B cell (primary cell): ENCODE measurements around the gene ZNF774. TPM values are rescaled to one million over a fixed set of nuclear protein-coding genes. Genes with fewer than 3 reads are reported as not detected.

ENCODE experiments used
- ATAC-seq: fragments of 200-7000 bp; cut with Tn5 transposase; one replicate; pipeline ENCODE4 v1.10.0; 2021; ENCODE audit warnings: low read depth, mild to moderate bottlenecking, moderate number of reproducible peaks, moderate library complexity
- CTCF ChIA-PET: fragments of 350-600 bp; sonication (Branson Sonifier 250); formaldehyde crosslinking; loops from one replicate; lab custom pipeline; 2021; ENCODE audit warnings: antibody characterized with exemption, inconsistent platforms; lab: Charles Lee
- POLR2A ChIA-PET: fragments of 350-600 bp; sonication (Branson Sonifier 250); formaldehyde crosslinking; loops from one replicate; lab custom pipeline; 2021; ENCODE audit warnings: antibody characterized with exemption; lab: Charles Lee
- DNase-seq: peaks from one replicate; pipeline ENCODE4 v3.0.0; 2013
- H2AFZ ChIP-seq: 2 replicates; pipeline ENCODE4 v1.6.1; 2012; ENCODE audit warnings: mild to moderate bottlenecking, low read depth, low read length; ENCODE audit not compliant: insufficient read depth, poor library complexity, severe bottlenecking
- H3K27ac ChIP-seq, 2 donors: 1 replicate in 1 of 2; 2 replicates in 1 of 2; pipeline ENCODE4 v1.5.1; 2012 to 2013; ENCODE audit warnings: low read length in 2 of 2, mild to moderate bottlenecking in 2 of 2, moderate library complexity in 1 of 2
- H3K27me3 ChIP-seq, 4 experiments: fragments of 200-600 bp in 1 of 4; sonication (generic) in 1 of 4; replicated peaks in 1 of 4; 1 replicate in 2 of 4; 2 replicates in 2 of 4; pipeline versions ENCODE4 v1.6.1 to v1.7.0; 2013 to 2016; ENCODE audit warnings: low read length in 3 of 4, mild to moderate bottlenecking in 2 of 4, mixed read lengths in 1 of 4, moderate library complexity in 1 of 4; ENCODE audit not compliant: insufficient read depth in 4 of 4, control insufficient read depth in 3 of 4; ENCODE audit errors: control extremely low read depth in 1 of 4
- H3K36me3 ChIP-seq, 2 experiments: replicated peaks in 1 of 2; 1 replicate in 1 of 2; 2 replicates in 1 of 2; pipeline versions ENCODE4 v1.6.1 to v1.7.1; 2013; ENCODE audit warnings: low read length in 1 of 2; ENCODE audit not compliant: insufficient read depth in 2 of 2, control insufficient read depth in 1 of 2; ENCODE audit errors: control extremely low read depth in 1 of 2, extremely low read depth in 1 of 2
- H3K4me1 ChIP-seq, 2 donors: fragments of 200-600 bp in 1 of 2; sonication (generic) in 1 of 2; 1 replicate in 1 of 2; 2 replicates in 1 of 2; pipeline versions ENCODE4 v1.5.1 to v1.6.1; 2013 to 2017; ENCODE audit warnings: low read length in 2 of 2; ENCODE audit not compliant: control insufficient read depth in 2 of 2, insufficient read depth in 2 of 2
- H3K4me2 ChIP-seq: replicated peaks from 2 replicates; pipeline ENCODE3; 2012; ENCODE audit warnings: mild to moderate bottlenecking, low read depth, low read length; ENCODE audit not compliant: poor library complexity, severe bottlenecking
- H3K4me3 ChIP-seq, 5 experiments: fragments of 200-600 bp in 1 of 5; sonication (generic) in 1 of 5; 1 replicate in 3 of 5; 2 replicates in 2 of 5; pipeline versions ENCODE4 v1.5.1 to v1.7.0; 2011 to 2016; ENCODE audit warnings: low read length in 4 of 5, mild to moderate bottlenecking in 4 of 5, low read depth in 2 of 5, control low read depth in 1 of 5, moderate library complexity in 1 of 5; ENCODE audit not compliant: insufficient read depth in 1 of 5; ENCODE audit errors: control extremely low read depth in 1 of 5, extremely low read depth in 1 of 5
- H3K79me2 ChIP-seq: fragments of 200-600 bp; sonication (generic); one replicate; pipeline ENCODE4 v1.6.0; 2016; ENCODE audit warnings: low read length; ENCODE audit not compliant: control insufficient read depth, insufficient read depth
- H3K9ac ChIP-seq: fragments of 200-600 bp; sonication (generic); 2 replicates; pipeline ENCODE4 v1.6.1; 2017; ENCODE audit warnings: mild to moderate bottlenecking, low read length, moderate library complexity
- H3K9me3 ChIP-seq, 3 donors: one replicate each; pipeline versions ENCODE4 v1.6.1 to v1.7.1; 2013; ENCODE audit warnings: low read length in 2 of 3; ENCODE audit not compliant: control insufficient read depth in 2 of 3, insufficient read depth in 1 of 3; ENCODE audit errors: control extremely low read depth in 1 of 3
- H4K20me1 ChIP-seq: 2 replicates; pipeline ENCODE4 v1.6.0; 2012; ENCODE audit warnings: mild to moderate bottlenecking, low read length; ENCODE audit not compliant: insufficient read depth, control insufficient read depth, poor library complexity, severe bottlenecking
- H3K27ac Mint-ChIP-seq: one replicate; pipeline ENCODE4 v1.8.0; 2021; ENCODE audit warnings: mixed read lengths
- H3K27me3 Mint-ChIP-seq: one replicate; pipeline ENCODE4 v1.8.0; 2021; ENCODE audit warnings: mixed read lengths
- H3K4me1 Mint-ChIP-seq: one replicate; pipeline ENCODE4 v1.8.0; 2021; ENCODE audit warnings: mixed read lengths
- H3K4me3 Mint-ChIP-seq: one replicate; pipeline ENCODE4 v1.8.0; 2021; ENCODE audit warnings: mixed read lengths
- H3K9me3 Mint-ChIP-seq: one replicate; pipeline ENCODE4 v1.8.0; 2022; ENCODE audit warnings: mixed read lengths; ENCODE audit not compliant: insufficient read depth
- EZH2 ChIP-seq: IDR thresholded peaks from 2 replicates; pipeline ENCODE4 v1.6.1; 2012; ENCODE audit warnings: borderline replicate concordance, low read depth, mild to moderate bottlenecking, moderate library complexity, low read length; ENCODE audit not compliant: insufficient read depth, poor library complexity, severe bottlenecking
- WGBS: methylation state at CpG from one replicate; pipeline ENCODE4 v1.1.5; 2013; ENCODE audit warnings: missing lambda C conversion rate; ENCODE audit not compliant: insufficient coverage; 5-methylcytosine and 5-hydroxymethylcytosine counted together
- intact Hi-C: fragments of 100-400 bp; cut with micrococcal nuclease; formaldehyde crosslinking; loops from one replicate; pipeline ENCODE4 v1.10.0; 2022
- polyA plus RNA-seq: library from polyadenylated mRNA; depleted of rRNA; stranded (reverse); fragments of >200 nt; gene quantifications from 2 replicates; pipeline ENCODE4 v1.2.3, GENCODE V29; 2012
- total RNA-seq, 2 donors: library from RNA; stranded (reverse); fragments of 120-200 nt in 1 of 2; gene quantifications; 1 replicate in 1 of 2; 2 replicates in 1 of 2; pipeline versions ENCODE4 v1.2.3 to v1.2.4, GENCODE V29; 2013 to 2022
- TF ChIP-seq, protein P1 (sequence below): fragments of 200-600 bp; IDR thresholded peaks from one replicate; pipeline ENCODE4 v1.8.0; 2022; ENCODE audit warnings: antibody characterized with exemption, mild to moderate bottlenecking

Gene ZNF774
- total and polyA plus RNA-seq, 2 donors (not counting 1 experiment from before 2014, with no cell fraction given): 0.19 to 0.54 TPM

DNA sequence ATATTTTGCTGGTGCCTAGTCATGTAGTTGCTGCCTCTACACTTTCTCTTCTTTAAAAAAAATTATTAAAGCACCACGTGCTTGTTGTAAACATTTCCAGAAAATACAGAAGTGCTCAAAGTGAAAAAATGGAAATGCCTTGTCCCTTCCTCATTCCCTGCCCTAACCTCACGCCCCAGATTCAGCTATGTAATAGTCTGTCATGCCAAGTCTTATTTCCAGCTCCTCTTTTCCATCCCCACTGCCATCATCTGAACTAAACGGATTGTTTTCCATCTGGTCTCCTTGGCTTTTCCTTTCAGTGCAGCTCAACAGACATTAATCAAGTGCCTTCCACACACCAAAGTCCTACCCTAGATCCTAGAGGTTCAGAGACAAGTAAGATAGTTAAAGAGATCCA, 15.5 kb downstream of the ZNF774 start:
- no peak overlapping the region for H3K4me3 Mint-ChIP-seq

DNA sequence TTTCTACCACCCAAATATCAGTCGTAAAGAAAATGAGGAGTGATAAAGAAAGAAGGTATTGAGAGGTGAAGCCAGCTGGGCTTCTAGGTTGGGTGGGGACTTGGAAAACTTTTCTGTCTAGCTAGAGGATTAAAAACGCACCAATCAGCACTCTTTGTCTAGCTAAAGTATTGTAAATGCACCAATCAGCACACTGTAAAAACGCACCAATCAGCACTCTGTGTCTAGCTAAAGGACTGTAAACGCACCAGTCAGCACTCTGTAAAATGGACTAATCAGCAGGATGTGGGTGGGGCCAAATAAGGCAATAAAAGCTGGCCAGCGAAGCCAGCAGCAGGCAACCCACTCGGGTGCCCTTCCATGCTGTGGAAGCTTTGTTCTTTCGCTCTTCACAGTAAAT, 23.0 kb downstream of the ZNF774 start:
- Histone ChIP-seq H3K27me3 (no peaks in the 10 kb centered on the region), H3K9me3 (peaks cover 0 to 28% (median 17%) of the 10 kb centered on the region in 3 donors), H3K9ac (no peak overlapping the region), H3K79me2 (no peaks in the 10 kb centered on the region), H3K36me3 (no peaks in the 10 kb centered on the region), H3K4me2 (no peak overlapping the region), H2AFZ (no peak overlapping the region), H3K4me3 (no peak overlapping the region), H3K27ac (no peak overlapping the region), H4K20me1 (no peaks in the 10 kb centered on the region), H3K4me1 (peaks cover 16 to 23% of the 10 kb centered on the region in 2 donors)
- no peak overlapping the region for H3K27ac Mint-ChIP-seq
- no peak for DNase-seq
- CTCF ChIA-PET: interaction anchor here (0.6 to 1.1 kb wide), 2 partner anchors 107 to 108 kb away, joined by 3 to 4 read pairs; no protein-coding TSS in a partner anchor
- no peak for ATAC-seq
- H3K27me3 Mint-ChIP-seq: no peaks in the 10 kb centered on the region
- POLR2A ChIA-PET: no interaction called here
- no peak overlapping the region for H3K4me3 Mint-ChIP-seq
- WGBS: 98% methylated on average over 5 of the region's 7 CpGs
- TF ChIP-seq EZH2: no peak
- TF ChIP-seq, protein P1, sequence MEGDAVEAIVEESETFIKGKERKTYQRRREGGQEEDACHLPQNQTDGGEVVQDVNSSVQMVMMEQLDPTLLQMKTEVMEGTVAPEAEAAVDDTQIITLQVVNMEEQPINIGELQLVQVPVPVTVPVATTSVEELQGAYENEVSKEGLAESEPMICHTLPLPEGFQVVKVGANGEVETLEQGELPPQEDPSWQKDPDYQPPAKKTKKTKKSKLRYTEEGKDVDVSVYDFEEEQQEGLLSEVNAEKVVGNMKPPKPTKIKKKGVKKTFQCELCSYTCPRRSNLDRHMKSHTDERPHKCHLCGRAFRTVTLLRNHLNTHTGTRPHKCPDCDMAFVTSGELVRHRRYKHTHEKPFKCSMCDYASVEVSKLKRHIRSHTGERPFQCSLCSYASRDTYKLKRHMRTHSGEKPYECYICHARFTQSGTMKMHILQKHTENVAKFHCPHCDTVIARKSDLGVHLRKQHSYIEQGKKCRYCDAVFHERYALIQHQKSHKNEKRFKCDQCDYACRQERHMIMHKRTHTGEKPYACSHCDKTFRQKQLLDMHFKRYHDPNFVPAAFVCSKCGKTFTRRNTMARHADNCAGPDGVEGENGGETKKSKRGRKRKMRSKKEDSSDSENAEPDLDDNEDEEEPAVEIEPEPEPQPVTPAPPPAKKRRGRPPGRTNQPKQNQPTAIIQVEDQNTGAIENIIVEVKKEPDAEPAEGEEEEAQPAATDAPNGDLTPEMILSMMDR: no peak
- peaks cover 4% of the 10 kb centered on the region for H3K9me3 Mint-ChIP-seq
- H3K4me1 Mint-ChIP-seq: peaks cover 22% of the 10 kb centered on the region
- intact Hi-C loops: loop anchor here (5.0 kb wide), 1 partner anchor 37 kb away; no protein-coding TSS in a partner anchor

More for the DNA sequence above, 15.5 kb downstream of the ZNF774 start:
- no peak for TF ChIP-seq EZH2
- TF ChIP-seq, protein P1: no peak
- CTCF ChIA-PET: interaction anchor here (0.5 to 2.4 kb wide), 3 partner anchors 47 to 114 kb away, joined by 3 to 9 read pairs (median 3); no protein-coding TSS in a partner anchor
- H2AFZ ChIP-seq: no peak overlapping the region
- H4K20me1 ChIP-seq: no peaks in the 10 kb centered on the region
- H3K4me1 ChIP-seq: peaks cover 6 to 7% of the 10 kb centered on the region in 2 donors
- H3K9me3 ChIP-seq: no peaks in the 10 kb centered on the region
- no peak overlapping the region for H3K27ac ChIP-seq
- H3K36me3 ChIP-seq: no peaks in the 10 kb centered on the region
- POLR2A ChIA-PET: no interaction called here
- no peak overlapping the region for H3K4me3 ChIP-seq
- H3K27me3 ChIP-seq: no peaks in the 10 kb centered on the region
- intact Hi-C loops: no loop called here
- H3K9ac ChIP-seq: no peak overlapping the region
- no peak for ATAC-seq
- H3K4me2 ChIP-seq: no peak overlapping the region
- Mint-ChIP-seq H3K4me1 (peaks cover 13% of the 10 kb centered on the region), H3K27ac (no peak overlapping the region), H3K9me3 (no peaks in the 10 kb centered on the region), H3K27me3 (no peaks in the 10 kb centered on the region)
- H3K79me2 ChIP-seq: no peaks in the 10 kb centered on the region
- 37% methylated on average over 3 of the region's 3 CpGs for whole genome bisulfite sequencing
- DNase-seq: no peak
